Small intestine (tissue), 16 donors: ENCODE results near the gene RUSC2. TPM values are rescaled to one million over a fixed set of nuclear protein-coding genes. Genes with fewer than 3 reads are reported as not detected.

Source experiments
- DNase-seq, 2 donors: peaks; one replicate each; pipeline versions ENCODE4 v3.0.0 to v3.0.0-alpha.2; 2013
- FAIRE-seq: peaks from 2 replicates; lab custom pipeline; 2012; peaks lifted over from hg19 to GRCh38; lab: Jason Lieb, UNC
- H3K27ac ChIP-seq, 3 donors: one replicate each; pipeline ENCODE4 v1.5.1; 2013; ENCODE audit warnings: low read length in 2 of 3, mild to moderate bottlenecking in 2 of 3, control low read depth in 1 of 3, inconsistent platforms in 1 of 3, low read depth in 1 of 3, moderate library complexity in 1 of 3
- H3K27me3 ChIP-seq, 3 donors: one replicate each; pipeline ENCODE4 v1.6.1; 2013; ENCODE audit warnings: low read length in 3 of 3, inconsistent platforms in 1 of 3; ENCODE audit not compliant: control insufficient read depth in 3 of 3, insufficient read depth in 3 of 3
- H3K36me3 ChIP-seq, 3 donors: one replicate each; pipeline ENCODE4 v1.6.1; 2013; ENCODE audit warnings: low read length in 3 of 3, inconsistent platforms in 1 of 3, low read depth in 1 of 3, mild to moderate bottlenecking in 1 of 3, moderate library complexity in 1 of 3; ENCODE audit not compliant: control insufficient read depth in 3 of 3, insufficient read depth in 2 of 3
- H3K4me1 ChIP-seq, 3 donors: one replicate each; pipeline ENCODE4 v1.6.1; 2013; ENCODE audit warnings: low read length in 2 of 3, inconsistent platforms in 1 of 3, low read depth in 1 of 3, mild to moderate bottlenecking in 1 of 3, moderate library complexity in 1 of 3; ENCODE audit not compliant: control insufficient read depth in 3 of 3, insufficient read depth in 2 of 3
- H3K4me3 ChIP-seq, 3 donors: one replicate each; pipeline ENCODE4 v1.5.1; 2013; ENCODE audit warnings: low read length in 3 of 3, control low read depth in 1 of 3, inconsistent platforms in 1 of 3, low read depth in 1 of 3, mild to moderate bottlenecking in 1 of 3, moderate library complexity in 1 of 3
- H3K9me3 ChIP-seq, 2 donors: one replicate each; pipeline ENCODE4 v1.6.1; 2013; ENCODE audit warnings: low read depth in 1 of 2, low read length in 1 of 2; ENCODE audit not compliant: control insufficient read depth in 2 of 2, insufficient read depth in 1 of 2
- WGBS, 3 donors: extraction: QIAGEN DNeasy Blood & Tissue Kit; methylation state at CpG; one replicate each; pipeline ENCODE4 v1.1.7; 2013; 5-methylcytosine and 5-hydroxymethylcytosine counted together
- long read RNA-seq, 10 donors: transcript quantifications; one replicate each; lab custom pipeline, GENCODE V29; 2026
- polyA plus RNA-seq, 4 donors: library from polyadenylated mRNA; stranded (reverse) in 3 of 4; unstranded in 1 of 4; fragments of 200-250 nt in 3 of 4; fragments of 120-200 nt in 1 of 4; gene quantifications; one replicate each; pipeline versions ENCODE4 v1.2.1 to v1.2.3, GENCODE V29; 2013
- donor health status: healthy with polysubstance abuse.
- donor health status: control.
- donor health status: control.
- donor health status: Bipolar disorder and iron deficiency.
- donor health status: healthy.

Gene RUSC2, protein sequence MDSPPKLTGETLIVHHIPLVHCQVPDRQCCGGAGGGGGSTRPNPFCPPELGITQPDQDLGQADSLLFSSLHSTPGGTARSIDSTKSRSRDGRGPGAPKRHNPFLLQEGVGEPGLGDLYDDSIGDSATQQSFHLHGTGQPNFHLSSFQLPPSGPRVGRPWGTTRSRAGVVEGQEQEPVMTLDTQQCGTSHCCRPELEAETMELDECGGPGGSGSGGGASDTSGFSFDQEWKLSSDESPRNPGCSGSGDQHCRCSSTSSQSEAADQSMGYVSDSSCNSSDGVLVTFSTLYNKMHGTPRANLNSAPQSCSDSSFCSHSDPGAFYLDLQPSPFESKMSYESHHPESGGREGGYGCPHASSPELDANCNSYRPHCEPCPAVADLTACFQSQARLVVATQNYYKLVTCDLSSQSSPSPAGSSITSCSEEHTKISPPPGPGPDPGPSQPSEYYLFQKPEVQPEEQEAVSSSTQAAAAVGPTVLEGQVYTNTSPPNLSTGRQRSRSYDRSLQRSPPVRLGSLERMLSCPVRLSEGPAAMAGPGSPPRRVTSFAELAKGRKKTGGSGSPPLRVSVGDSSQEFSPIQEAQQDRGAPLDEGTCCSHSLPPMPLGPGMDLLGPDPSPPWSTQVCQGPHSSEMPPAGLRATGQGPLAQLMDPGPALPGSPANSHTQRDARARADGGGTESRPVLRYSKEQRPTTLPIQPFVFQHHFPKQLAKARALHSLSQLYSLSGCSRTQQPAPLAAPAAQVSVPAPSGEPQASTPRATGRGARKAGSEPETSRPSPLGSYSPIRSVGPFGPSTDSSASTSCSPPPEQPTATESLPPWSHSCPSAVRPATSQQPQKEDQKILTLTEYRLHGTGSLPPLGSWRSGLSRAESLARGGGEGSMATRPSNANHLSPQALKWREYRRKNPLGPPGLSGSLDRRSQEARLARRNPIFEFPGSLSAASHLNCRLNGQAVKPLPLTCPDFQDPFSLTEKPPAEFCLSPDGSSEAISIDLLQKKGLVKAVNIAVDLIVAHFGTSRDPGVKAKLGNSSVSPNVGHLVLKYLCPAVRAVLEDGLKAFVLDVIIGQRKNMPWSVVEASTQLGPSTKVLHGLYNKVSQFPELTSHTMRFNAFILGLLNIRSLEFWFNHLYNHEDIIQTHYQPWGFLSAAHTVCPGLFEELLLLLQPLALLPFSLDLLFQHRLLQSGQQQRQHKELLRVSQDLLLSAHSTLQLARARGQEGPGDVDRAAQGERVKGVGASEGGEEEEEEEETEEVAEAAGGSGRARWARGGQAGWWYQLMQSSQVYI (N-terminal part only)
- polyA plus RNA-seq, result 1 to 10 TPM; 2.2 to 8.9 (median 5.2) TPM
- long read RNA-seq, donor 1, partial matches to known transcripts, result 11 of 15 reads
- long read RNA-seq, donor 1, other reads (novel, unspliced or antisense), result 0 of 15 reads
- long read RNA-seq, donor 2, result 0 reads
- long read RNA-seq, donor 3, partial matches to known transcripts, result 0 of 1 reads
- long read RNA-seq, donor 3, other reads (novel, unspliced or antisense), result 0 of 1 reads
- long read RNA-seq, donor 4, result 0 reads
- long read RNA-seq, donor 5, result 0 reads
- long read RNA-seq, donor 6, partial matches to known transcripts, result 0 of 1 reads
- long read RNA-seq, donor 6, other reads (novel, unspliced or antisense), result 0 of 1 reads
- long read RNA-seq, donor 7, partial matches to known transcripts, result 0 of 2 reads
- long read RNA-seq, donor 7, other reads (novel, unspliced or antisense), result 0 of 2 reads
- long read RNA-seq, donor 8, result 0 reads
- long read RNA-seq, donor 9, result 0 reads
- long read RNA-seq, donor 10, partial matches to known transcripts, result 12 of 13 reads
- long read RNA-seq, donor 10, other reads (novel, unspliced or antisense), result 0 of 13 reads

GRCh38 chr9:35489313-35490154, at the start of gene RUSC2:
Gene RUSC2, plus strand, starts transcription at chr9:35490111. Its CDS starts 56,411 bp downstream, at chr9:35546522.
- peak within 1 kb of the TSS; percentile 64 to 92 (median 92) for H3K27ac ChIP-seq
- H3K36me3 ChIP-seq, result no peaks in the 10 kb centered on the region
- H3K4me1 ChIP-seq, result peaks cover 0 to 14% (median 0%) of the 10 kb centered on the region in 3 donors
- H3K4me3 ChIP-seq, result peak within 1 kb of the TSS; percentile 44 to 93 (median 70)
- FAIRE-seq, result no peak
- no peaks in the 10 kb centered on the region for H3K27me3 ChIP-seq
- WGBS, 3 donors, result 2 to 4% (median 3%) methylated on average over 36 to 71 of the region's 71 CpGs
- DNase-seq, result peak; percentile 63 to 93
- H3K9me3 ChIP-seq, result no peaks in the 10 kb centered on the region

DNA sequence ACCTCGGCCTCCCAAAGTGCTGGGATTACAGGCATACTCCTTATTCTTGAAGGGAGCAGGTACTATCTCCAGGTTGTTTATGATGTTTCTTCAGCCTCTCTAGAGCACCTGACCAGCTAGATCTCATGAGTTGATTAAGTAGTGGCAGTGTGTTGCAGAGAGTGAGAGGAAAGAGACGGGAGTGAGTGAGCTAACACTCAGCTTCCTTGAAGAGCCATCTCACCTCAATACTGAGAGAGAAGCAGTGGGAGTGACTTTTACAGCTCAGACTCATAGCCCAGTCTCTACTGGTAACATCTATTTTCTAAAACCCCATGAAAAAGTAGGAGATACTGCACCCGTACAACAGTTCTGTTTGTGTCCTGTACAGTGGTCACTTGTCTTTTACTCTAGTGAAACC, 43.9 kb upstream of the RUSC2 start:
- no peaks in the 10 kb centered on the region for H3K4me1 ChIP-seq
- no peaks in the 10 kb centered on the region for H3K27me3 ChIP-seq
- no peak overlapping the region for H3K4me3 ChIP-seq
- no peak overlapping the region for H3K27ac ChIP-seq
- DNase-seq, result no peak
- FAIRE-seq, result no peak
- WGBS, 3 donors, result 85 to 91% (median 88%) methylated on average over 3 of the region's 3 CpGs
- no peaks in the 10 kb centered on the region for H3K9me3 ChIP-seq
- H3K36me3 ChIP-seq, result no peaks in the 10 kb centered on the region

GRCh38 chr9:35448496-35448895, 41.4 kb upstream of the RUSC2 start:
- no peak for DNase-seq
- FAIRE-seq, result no peak

DNA sequence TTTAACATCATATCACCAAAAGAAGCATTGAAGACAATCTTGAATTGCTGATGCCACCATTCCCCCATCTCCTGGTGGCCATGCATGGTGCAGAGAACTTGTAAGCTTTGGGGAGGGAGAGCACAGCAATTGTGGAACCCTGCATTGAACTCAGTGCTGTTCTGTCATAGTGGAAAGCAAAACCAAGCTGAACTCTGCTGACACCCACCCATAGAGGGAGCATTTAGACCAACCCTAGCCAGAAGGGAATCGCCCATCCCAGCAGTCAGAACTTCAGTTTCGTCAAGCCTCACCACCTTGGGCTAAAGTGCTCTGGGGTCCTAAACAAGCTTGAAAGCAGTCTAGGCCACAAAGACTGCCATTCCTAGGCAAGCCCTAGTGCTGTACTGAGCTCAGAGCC, 37.4 kb upstream of the RUSC2 start:
- H3K4me3 ChIP-seq, result no peak overlapping the region
- no peaks in the 10 kb centered on the region for H3K4me1 ChIP-seq
- no peak overlapping the region for H3K27ac ChIP-seq
- peaks cover 0 to 17% of the 10 kb centered on the region in 2 donors for H3K9me3 ChIP-seq
- H3K27me3 ChIP-seq, result no peaks in the 10 kb centered on the region
- WGBS, 3 donors, result 83 to 95% (median 94%) methylated on average over 2 of the region's 2 CpGs
- no peak for DNase-seq
- no peaks in the 10 kb centered on the region for H3K36me3 ChIP-seq
- FAIRE-seq, result no peak

More at GRCh38 chr9:35448496-35448895, 41.4 kb upstream of the RUSC2 start:
- Histone ChIP-seq H3K4me3 (no peak overlapping the region), H3K4me1 (no peaks in the 10 kb centered on the region), H3K27ac (no peak overlapping the region), H3K36me3 (no peaks in the 10 kb centered on the region), H3K9me3 (peaks cover 0 to 9% of the 10 kb centered on the region in 2 donors), H3K27me3 (no peaks in the 10 kb centered on the region)
- 67 to 87% (median 78%) methylated on average over 1 of the region's 1 CpG for WGBS, 3 donors

- DNase-seq (no peak), FAIRE-seq (no peak)
- peaks cover 0 to 17% of the 10 kb centered on the region in 2 donors for H3K9me3 ChIP-seq
- H3K4me3 ChIP-seq, result no peak overlapping the region
- whole genome bisulfite sequencing, 3 donors, result 84 to 100% (median 87%) methylated on average over 2 of the region's 2 CpGs
- H3K27me3 ChIP-seq, result no peaks in the 10 kb centered on the region
- no peak overlapping the region for H3K27ac ChIP-seq
- H3K36me3 ChIP-seq, result no peaks in the 10 kb centered on the region
- H3K4me1 ChIP-seq, result no peaks in the 10 kb centered on the region
Observed at GRCh38 chr9:35453786-35454185, 36.1 kb upstream of the RUSC2 start.

DNA sequence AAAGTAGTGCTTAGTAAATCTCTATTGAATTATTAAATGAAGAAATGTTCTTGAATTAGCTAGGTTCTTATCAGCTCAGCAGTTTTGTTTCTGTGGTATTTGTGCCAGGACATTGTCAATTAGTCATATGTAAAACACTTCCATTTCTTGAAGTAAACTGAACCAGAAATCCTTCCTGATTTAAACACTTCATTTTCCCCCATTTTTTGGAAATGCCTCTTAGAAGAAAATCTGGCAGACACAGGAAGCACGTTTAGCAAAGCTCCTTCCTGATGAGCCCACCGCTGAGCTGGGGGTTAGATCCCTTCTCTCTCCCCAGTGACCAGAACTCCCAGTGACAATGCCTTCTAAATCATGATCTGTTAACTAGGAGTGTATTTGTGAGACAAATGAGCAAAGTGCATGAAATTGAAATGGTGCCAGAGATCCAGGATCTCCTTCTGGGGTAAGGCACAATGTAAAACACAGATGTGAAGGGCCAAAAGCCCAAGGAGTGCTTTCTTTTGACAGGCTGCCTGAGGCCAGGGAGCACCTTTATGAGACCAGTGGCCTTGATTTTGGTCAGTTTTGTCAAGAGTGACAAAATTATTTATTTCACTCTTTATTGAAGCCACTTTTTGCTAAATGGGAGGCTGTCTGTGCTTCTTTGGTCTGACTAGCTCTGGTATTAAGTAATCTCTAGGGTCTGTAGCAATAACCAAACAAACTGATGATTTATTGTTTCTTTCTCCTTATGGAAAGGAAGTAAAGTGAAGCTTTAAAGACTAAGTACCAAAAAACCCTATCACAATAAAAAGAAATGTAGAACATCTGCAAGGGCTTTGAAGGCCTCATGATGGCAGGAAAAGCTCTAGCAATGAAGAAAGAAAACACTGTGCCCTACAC, 25.5 kb upstream of the RUSC2 start:
- FAIRE-seq, result no peak
- WGBS, 3 donors, result 41 to 68% (median 62%) methylated on average over 2 of the region's 2 CpGs
- Histone ChIP-seq H3K27ac (no peak overlapping the region), H3K9me3 (peaks cover 0 to 20% of the 10 kb centered on the region in 2 donors), H3K36me3 (no peaks in the 10 kb centered on the region), H3K27me3 (peaks cover 0 to 7% (median 0%) of the 10 kb centered on the region in 3 donors), H3K4me1 (peaks cover 0 to 3% (median 0%) of the 10 kb centered on the region in 3 donors), H3K4me3 (no peak overlapping the region)
- no peak for DNase-seq
